K562 (cell line): ENCODE data around the gene ABHD18. TPM values are rescaled to one million over a fixed set of nuclear protein-coding genes. Genes with fewer than 3 reads are reported as not detected.
A peak's percentile ranks its signal among the peaks of the same experiment; 100 is the strongest.
"Not testable (repeated sequence)": the region's sequence is repeated elsewhere in the genome, so short reads cannot be mapped to it uniquely, and the experiment has no call there.

Experiments
- ATAC-seq: fragments of 200-7000 bp; cut with Tn5 transposase; 3 replicates; pipeline ENCODE4 v1.9.1; 2020; ENCODE audit warnings: moderate library complexity
- BruUV-seq: library from RNA; stranded (reverse); fragments of 400-500 nt; replicated peaks from 2 replicates; lab custom pipeline; 2021; lab: Mats Ljungman, UMichigan
- CTCF ChIA-PET: fragments of 300-600 bp; formaldehyde crosslinking; extraction: SDS; loops from one replicate; lab custom pipeline; 2021; ENCODE audit warnings: low intra/inter-chr PET ratio; lab: Yijun Ruan, JAX
- POLR2A ChIA-PET: fragments of 300-600, 350-650 bp; sonication (Branson Sonifier 250); formaldehyde crosslinking; extraction: SDS; loops from one replicate; lab custom pipeline; 2021; ENCODE audit warnings: antibody characterized with exemption, inconsistent platforms; lab: Yijun Ruan, JAX
- DNase-seq, 4 experiments: peaks; one replicate each; pipeline versions ENCODE4 v3.0.0 to v3.0.0-alpha.2; 2011 to 2018; ENCODE audit warnings: low spot score in 3 of 4, mixed read lengths in 3 of 4; ENCODE audit errors: extremely low read depth in 1 of 4
- FAIRE-seq: peaks from 2 replicates; lab custom pipeline; 2011; peaks lifted over from hg19 to GRCh38; lab: Jason Lieb, UNC
- H2AFZ ChIP-seq: 2 replicates; pipeline ENCODE4 v1.6.0; 2011; ENCODE audit warnings: low read depth, low read length, control low read depth, inconsistent platforms
- H3K27ac ChIP-seq: fragments of 200-600 bp; 3 replicates; pipeline ENCODE4 v1.8.0; 2011; ENCODE audit warnings: low read depth, mild to moderate bottlenecking, control low read depth, inconsistent platforms, low read length, moderate library complexity, mixed read lengths; ENCODE audit errors: extremely low read depth
- H3K27me3 ChIP-seq, 2 experiments: fragments of 300-600 bp in 1 of 2; 2 replicates in 1 of 2; 3 replicates in 1 of 2; pipeline versions ENCODE4 v1.6.0 to v1.8.0; 2011; ENCODE audit warnings: inconsistent platforms in 2 of 2, low read length in 2 of 2, mild to moderate bottlenecking in 1 of 2, mixed read lengths in 1 of 2, moderate library complexity in 1 of 2; ENCODE audit not compliant: control insufficient read depth in 2 of 2, insufficient read depth in 2 of 2
- H3K36me3 ChIP-seq: fragments of 300-600 bp; 3 replicates; pipeline ENCODE4 v1.8.0; 2011; ENCODE audit warnings: mild to moderate bottlenecking, low read length, inconsistent platforms; ENCODE audit not compliant: control insufficient read depth, insufficient read depth
- H3K4me1 ChIP-seq, 2 experiments: fragments of 200-600 bp in 1 of 2; replicated peaks in 1 of 2; 2 replicates in 1 of 2; 3 replicates in 1 of 2; pipeline versions ENCODE4 v1.5.1 to v1.8.0; 2011; ENCODE audit warnings: inconsistent platforms in 2 of 2, low read length in 2 of 2, mild to moderate bottlenecking in 1 of 2, mixed read lengths in 1 of 2, moderate library complexity in 1 of 2; ENCODE audit not compliant: control insufficient read depth in 2 of 2, insufficient read depth in 2 of 2
- H3K4me2 ChIP-seq: 2 replicates; pipeline ENCODE4 v1.6.1; 2011; ENCODE audit warnings: low read length, control low read depth, inconsistent platforms, mixed read lengths; ENCODE audit not compliant: insufficient read depth
- H3K4me3 ChIP-seq: fragments of 200-600 bp; sonication (generic), shearing (Covaris generic); 2 replicates; pipeline ENCODE4 v1.5.1; 2016; ENCODE audit warnings: control low read depth, inconsistent platforms
- H3K79me2 ChIP-seq: fragments of 200-600 bp; 3 replicates; pipeline ENCODE4 v1.8.0; 2011; ENCODE audit warnings: low read length, inconsistent platforms; ENCODE audit not compliant: control insufficient read depth, insufficient read depth
- H3K9ac ChIP-seq, 2 experiments: 2 replicates each; pipeline versions ENCODE4 v1.6.0 to v1.6.1; 2011; ENCODE audit warnings: low read depth in 2 of 2, low read length in 2 of 2, control low read depth in 1 of 2, inconsistent platforms in 1 of 2, mild to moderate bottlenecking in 1 of 2, mixed read lengths in 1 of 2; ENCODE audit not compliant: insufficient read depth in 1 of 2
- H3K9me1 ChIP-seq: one replicate; pipeline ENCODE4 v1.6.0; 2011; ENCODE audit warnings: inconsistent platforms, mild to moderate bottlenecking, low read length, moderate library complexity; ENCODE audit not compliant: control insufficient read depth, insufficient read depth
- H3K9me3 ChIP-seq: replicated peaks from 2 replicates; pipeline ENCODE4 v1.5.1; 2011; ENCODE audit warnings: low read depth, low read length, inconsistent platforms; ENCODE audit not compliant: control insufficient read depth, insufficient read depth
- H4K20me1 ChIP-seq: replicated peaks from 2 replicates; pipeline ENCODE4 v1.6.1; 2011; ENCODE audit warnings: low read length, inconsistent platforms, mixed read lengths; ENCODE audit not compliant: control insufficient read depth, insufficient read depth
- CBX2 ChIP-seq: fragments of 200-600 bp; sonication (generic); IDR thresholded peaks from one replicate; pipeline ENCODE4 v1.6.1; 2012; ENCODE audit warnings: mild to moderate bottlenecking, low read length, inconsistent platforms; ENCODE audit not compliant: insufficient read depth, poor library complexity, severe bottlenecking
- HMGN3 ChIP-seq: IDR thresholded peaks from 2 replicates; pipeline ENCODE4 v1.6.1; 2011; ENCODE audit warnings: borderline replicate concordance, low read depth, mild to moderate bottlenecking, mixed read lengths, low read length; ENCODE audit not compliant: insufficient read length; ENCODE audit errors: extremely low read depth
- MEIS2 ChIP-seq: fragments of 450-650 bp; IDR thresholded peaks from 2 replicates; pipeline ENCODE4 v1.6.1; 2014; ENCODE audit warnings: mild to moderate bottlenecking; ENCODE audit not compliant: partially characterized antibody
- NCOR1 ChIP-seq: fragments of 450-650 bp; IDR thresholded peaks from 2 replicates; pipeline ENCODE4 v1.6.1; 2016; ENCODE audit warnings: mild to moderate bottlenecking, moderate library complexity
- PBX2 ChIP-seq, 2 experiments: IDR thresholded peaks in 1 of 2; conservative IDR thresholded peaks in 1 of 2; 2 replicates each; pipeline ENCODE4 v1.6.1; 2016; ENCODE audit warnings: low read depth in 2 of 2, mild to moderate bottlenecking in 1 of 2, missing compliant biosample characterization in 1 of 2, missing genetic modification characterization in 1 of 2, moderate library complexity in 1 of 2
- SMARCC2 ChIP-seq: fragments of 450-650 bp; IDR thresholded peaks from 2 replicates; pipeline ENCODE4 v1.6.1; 2017; ENCODE audit warnings: antibody characterized with exemption, moderate library complexity, mild to moderate bottlenecking, low read depth
- WGBS: fragments of 100-300 bp; shearing (Covaris generic); methylation state at CpG from one replicate; pipeline ENCODE4 v1.1.6; 2016; ENCODE audit warnings: low coverage, mixed read lengths; ENCODE audit not compliant: insufficient coverage; ENCODE audit errors: missing lambda C conversion rate; 5-methylcytosine and 5-hydroxymethylcytosine counted together
- in situ Hi-C: fragments of 300-500 bp; cut with MboI; formaldehyde crosslinking; loops from 4 replicates; pipeline ENCODE4 v1.15.0; 2018; ENCODE audit warnings: inconsistent platforms, mixed read lengths
- intact Hi-C: fragments of 100-400 bp; cut with micrococcal nuclease; formaldehyde crosslinking; loops from 2 replicates; pipeline ENCODE4 v1.14.2; 2022
- polyA plus RNA-seq, 8 experiments: library from polyadenylated mRNA; depleted of rRNA in 4 of 8; stranded (reverse) in 5 of 8; unstranded in 3 of 8; fragments of >200 nt; fragmentation: Nextera tagmentation in 2 of 8; fragmentation: Illumina TruSeq in 1 of 8; extraction: Ambion mirVana in 2 of 8; extraction: Trizol in 1 of 8; gene quantifications; 2 replicates each; pipeline versions ENCODE4 v1.2.1 to v1.2.3, GENCODE V29; 2011 to 2014; ENCODE audit warnings: inconsistent platforms in 1 of 8, missing spikeins in 1 of 8
- total RNA-seq, 7 experiments: library from RNA; depleted of rRNA in 6 of 7; stranded (reverse); fragments of >200 nt in 6 of 7; fragmentation: Illumina TruSeq in 2 of 7; extraction: Trizol in 2 of 7; gene quantifications; 2 replicates each; pipeline versions ENCODE4 v1.2.1 to v1.2.3, GENCODE V29; 2011 to 2021; ENCODE audit warnings: low replicate concordance in 1 of 7
- TF ChIP-seq, protein P1 (sequence below): fragments of 450-650 bp; IDR thresholded peaks from 2 replicates; pipeline ENCODE4 v1.6.1; 2016
- TF ChIP-seq, protein P2 (sequence below): fragments of 250-450 bp; sonication (Bioruptor Pico); IDR thresholded peaks from 2 replicates; pipeline ENCODE4 v1.5.0; 2020; ENCODE audit warnings: mild to moderate bottlenecking

ABHD18 gene
- total and polyA plus RNA-seq, 9 of the 15 experiments (the other 6 are each of a cell fraction or from before 2014, with no cell fraction given), result 6.1 to 25.0 (median 16.0) TPM

- WGBS, result 44% methylated on average over 1 of the region's 1 CpG
- no peaks in the 10 kb centered on the region for H3K79me2 ChIP-seq
- peak; percentile 19 for FAIRE-seq
- intact Hi-C loops, result no loop called here
- TF ChIP-seq, protein P1, sequence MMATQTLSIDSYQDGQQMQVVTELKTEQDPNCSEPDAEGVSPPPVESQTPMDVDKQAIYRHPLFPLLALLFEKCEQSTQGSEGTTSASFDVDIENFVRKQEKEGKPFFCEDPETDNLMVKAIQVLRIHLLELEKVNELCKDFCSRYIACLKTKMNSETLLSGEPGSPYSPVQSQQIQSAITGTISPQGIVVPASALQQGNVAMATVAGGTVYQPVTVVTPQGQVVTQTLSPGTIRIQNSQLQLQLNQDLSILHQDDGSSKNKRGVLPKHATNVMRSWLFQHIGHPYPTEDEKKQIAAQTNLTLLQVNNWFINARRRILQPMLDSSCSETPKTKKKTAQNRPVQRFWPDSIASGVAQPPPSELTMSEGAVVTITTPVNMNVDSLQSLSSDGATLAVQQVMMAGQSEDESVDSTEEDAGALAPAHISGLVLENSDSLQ, result peak; percentile 42; the same call in 1 of the 2 replicates
- peak; percentile 73 for TF ChIP-seq MEIS2
- no peak for TF ChIP-seq HMGN3
- TF ChIP-seq SMARCC2, result no peak
- no peak for TF ChIP-seq NCOR1
- TF ChIP-seq CBX2, result no peak
- no peak for TF ChIP-seq PBX2 (CRISPR knock-in tag; IDR thresholded peaks at IDR 0.05; ENCODE audit: low read depth)
- peak; percentile 55 for TF ChIP-seq PBX2 (tag; conservative IDR thresholded peaks at IDR 0.05; ENCODE audit: low read depth)
- TF ChIP-seq, protein P2, sequence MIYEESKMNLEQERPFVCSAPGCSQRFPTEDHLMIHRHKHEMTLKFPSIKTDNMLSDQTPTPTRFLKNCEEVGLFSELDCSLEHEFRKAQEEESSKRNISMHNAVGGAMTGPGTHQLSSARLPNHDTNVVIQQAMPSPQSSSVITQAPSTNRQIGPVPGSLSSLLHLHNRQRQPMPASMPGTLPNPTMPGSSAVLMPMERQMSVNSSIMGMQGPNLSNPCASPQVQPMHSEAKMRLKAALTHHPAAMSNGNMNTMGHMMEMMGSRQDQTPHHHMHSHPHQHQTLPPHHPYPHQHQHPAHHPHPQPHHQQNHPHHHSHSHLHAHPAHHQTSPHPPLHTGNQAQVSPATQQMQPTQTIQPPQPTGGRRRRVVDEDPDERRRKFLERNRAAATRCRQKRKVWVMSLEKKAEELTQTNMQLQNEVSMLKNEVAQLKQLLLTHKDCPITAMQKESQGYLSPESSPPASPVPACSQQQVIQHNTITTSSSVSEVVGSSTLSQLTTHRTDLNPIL, result no peak
- TF ChIP-seq, all 486 proteins: peak for 3
- Histone ChIP-seq H4K20me1 (no peaks in the 10 kb centered on the region), H3K4me3 (no peak overlapping the region), H3K9ac (no peak overlapping the region), H3K27ac (no peak overlapping the region), H3K9me1 (no peaks in the 10 kb centered on the region), H3K4me1 (no peaks in the 10 kb centered on the region), H3K27me3 (no peaks in the 10 kb centered on the region), H3K4me2 (no peak overlapping the region), H2AFZ (no peak overlapping the region), H3K9me3 (no peaks in the 10 kb centered on the region), H3K36me3 (0 out of 3 replicates have a peak, but pooled peaks cover 4% of the 10 kb centered on the region)
- ChIA-PET POLR2A (no interaction called here), CTCF (no interaction called here)
- no peak for DNase-seq
- in situ Hi-C loops, result no loop called here
- BruUV-seq, result no TSS peak
- no peak for ATAC-seq
Observed at GRCh38 chr4:128039568-128039967, 74.4 kb downstream of the ABHD18 start.

DNA sequence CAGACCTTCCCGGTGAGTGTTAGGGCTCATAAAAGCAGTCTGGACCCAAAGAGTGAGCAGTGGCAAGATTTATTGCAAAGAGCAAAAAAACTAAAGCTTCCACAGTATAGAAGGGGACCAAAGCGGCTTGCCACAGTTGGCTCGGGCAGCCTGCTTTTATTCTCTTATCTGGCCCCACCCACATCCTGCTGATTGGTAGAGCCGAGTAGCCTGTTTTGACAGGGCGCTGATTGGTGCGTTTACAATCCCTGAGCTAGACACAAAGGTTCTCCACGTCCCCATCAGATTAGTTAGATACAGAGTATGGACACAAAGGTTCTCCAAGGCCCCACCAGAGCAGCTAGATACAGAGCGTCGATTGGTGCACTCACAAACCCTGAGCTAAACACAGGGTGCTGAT is 81.8 kb downstream of the ABHD18 start:
- FAIRE-seq, H3K4me3 ChIP-seq, DNase-seq, H3K27me3 ChIP-seq, H3K36me3 ChIP-seq, in situ Hi-C loops, ATAC-seq, H4K20me1 ChIP-seq, H2AFZ ChIP-seq, H3K4me2 ChIP-seq, H3K9me1 ChIP-seq, H3K9ac ChIP-seq, H3K79me2 ChIP-seq, CTCF ChIA-PET, POLR2A ChIA-PET, BruUV-seq, intact Hi-C loops, H3K27ac ChIP-seq, H3K9me3 ChIP-seq, H3K4me1 ChIP-seq: not testable (repeated sequence)
- 54% methylated on average over 3 of the region's 9 CpGs for WGBS
